CD1c-positive myeloid dendritic cell (primary cell): ENCODE measurements around the gene SSH3.
A peak's percentile ranks its signal among the peaks of the same experiment; 100 is the strongest.

ENCODE experiments used
- DNase-seq: peaks from one replicate; pipeline ENCODE4 v3.0.0-alpha.2; 2016; ENCODE audit errors: extremely low spot score

SSH3 gene

GRCh38 chr11:67303132-67303834 lies at the start of gene SSH3:
Gene SSH3 (plus strand): TSS chr11:67303530. CDS start chr11:67303626, 96 bp downstream.
- DNase-seq, result peak; percentile 59

- no peak for DNase-seq
Observed at GRCh38 chr11:67253872-67254624, 49.3 kb upstream of the SSH3 start.

- DNase-seq, result no peak
Observed at GRCh38 chr11:67254798-67255197, 48.5 kb upstream of the SSH3 start.

GRCh38 chr11:67255353-67255752 lies 48.0 kb upstream of the SSH3 start:
- DNase-seq, result no peak

GRCh38 chr11:67255864-67256263 lies 47.5 kb upstream of the SSH3 start:
- DNase-seq, result no peak

- DNase-seq, result no peak
Observed at GRCh38 chr11:67256477-67257135, 46.7 kb upstream of the SSH3 start.

- no peak for DNase-seq
Observed at GRCh38 chr11:67260406-67260805, 42.9 kb upstream of the SSH3 start.

- DNase-seq, result peak; percentile 60
Observed at GRCh38 chr11:67260885-67261639, 42.3 kb upstream of the SSH3 start.

GRCh38 chr11:67261640-67261945 lies 41.7 kb upstream of the SSH3 start:
- no peak for DNase-seq

GRCh38 chr11:67261946-67262681 lies 41.2 kb upstream of the SSH3 start:
- no peak for DNase-seq

- peak; percentile 89 for DNase-seq
Observed at GRCh38 chr11:67262731-67263675, 40.3 kb upstream of the SSH3 start.

GRCh38 chr11:67264260-67264659 lies 39.1 kb upstream of the SSH3 start:
- DNase-seq, result no peak

GRCh38 chr11:67264877-67265632 lies 38.3 kb upstream of the SSH3 start:
- no peak for DNase-seq

GRCh38 chr11:67265633-67266448 lies 37.5 kb upstream of the SSH3 start:
- DNase-seq, result peak; percentile 88

- peak; percentile 70 for DNase-seq
Observed at GRCh38 chr11:67266449-67267187, 36.7 kb upstream of the SSH3 start, which contains the start of gene GRK2. Gene GRK2 (plus strand): TSS chr11:67266473. CDS start chr11:67266700, 227 bp downstream.

- DNase-seq, result no peak
Observed at GRCh38 chr11:67267188-67268080, 35.9 kb upstream of the SSH3 start.
